ENCODE measurements around the gene CCL25. TPM values are rescaled to one million over a fixed set of nuclear protein-coding genes. Genes with fewer than 3 reads are reported as not detected.

The CCL25 gene
- total RNA-seq, 2 donors from 2014 or later: not detected

DNA sequence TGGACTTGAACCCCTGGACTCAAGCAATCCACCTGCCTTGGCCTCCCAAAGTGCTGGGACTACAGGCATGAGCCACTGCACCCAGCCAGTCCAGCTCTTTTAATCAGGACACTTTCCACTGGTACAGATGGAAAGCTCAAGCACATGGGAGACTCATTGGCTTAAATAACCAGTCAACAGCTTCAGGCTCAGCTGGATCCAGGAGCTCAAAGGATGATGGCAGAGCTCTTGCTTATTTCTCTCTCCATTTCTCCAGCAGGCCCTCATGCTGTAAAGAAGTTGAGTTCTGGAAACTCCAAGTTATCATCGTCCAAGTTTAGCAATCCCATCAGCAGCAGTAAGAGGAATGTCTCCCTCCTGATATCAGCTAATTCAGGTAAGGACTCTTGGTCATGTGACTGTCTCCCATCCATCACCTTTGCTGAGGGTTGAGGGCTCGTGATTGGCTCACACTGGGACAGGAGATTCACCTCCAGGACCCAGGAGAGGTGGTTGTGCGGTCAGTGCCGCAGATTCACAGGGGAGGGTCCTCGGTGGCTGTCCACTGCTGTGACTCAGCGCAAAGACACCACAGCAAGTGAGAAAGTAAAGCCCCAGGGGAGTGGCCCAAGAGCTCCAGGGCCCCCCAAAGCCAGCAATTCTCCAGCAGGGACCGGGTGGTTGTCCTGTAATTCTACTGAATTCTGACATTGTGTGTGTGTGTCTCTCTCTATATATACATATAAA is 5.1 kb downstream of the CCL25 start:
- TF ChIP-seq, protein P1, sequence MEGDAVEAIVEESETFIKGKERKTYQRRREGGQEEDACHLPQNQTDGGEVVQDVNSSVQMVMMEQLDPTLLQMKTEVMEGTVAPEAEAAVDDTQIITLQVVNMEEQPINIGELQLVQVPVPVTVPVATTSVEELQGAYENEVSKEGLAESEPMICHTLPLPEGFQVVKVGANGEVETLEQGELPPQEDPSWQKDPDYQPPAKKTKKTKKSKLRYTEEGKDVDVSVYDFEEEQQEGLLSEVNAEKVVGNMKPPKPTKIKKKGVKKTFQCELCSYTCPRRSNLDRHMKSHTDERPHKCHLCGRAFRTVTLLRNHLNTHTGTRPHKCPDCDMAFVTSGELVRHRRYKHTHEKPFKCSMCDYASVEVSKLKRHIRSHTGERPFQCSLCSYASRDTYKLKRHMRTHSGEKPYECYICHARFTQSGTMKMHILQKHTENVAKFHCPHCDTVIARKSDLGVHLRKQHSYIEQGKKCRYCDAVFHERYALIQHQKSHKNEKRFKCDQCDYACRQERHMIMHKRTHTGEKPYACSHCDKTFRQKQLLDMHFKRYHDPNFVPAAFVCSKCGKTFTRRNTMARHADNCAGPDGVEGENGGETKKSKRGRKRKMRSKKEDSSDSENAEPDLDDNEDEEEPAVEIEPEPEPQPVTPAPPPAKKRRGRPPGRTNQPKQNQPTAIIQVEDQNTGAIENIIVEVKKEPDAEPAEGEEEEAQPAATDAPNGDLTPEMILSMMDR (conservative IDR thresholded peaks at IDR 0.05): no peak
- H3K27me3 Mint-ChIP-seq (ENCODE audit: insufficient read depth): no peaks in the 10 kb centered on the region

DNA sequence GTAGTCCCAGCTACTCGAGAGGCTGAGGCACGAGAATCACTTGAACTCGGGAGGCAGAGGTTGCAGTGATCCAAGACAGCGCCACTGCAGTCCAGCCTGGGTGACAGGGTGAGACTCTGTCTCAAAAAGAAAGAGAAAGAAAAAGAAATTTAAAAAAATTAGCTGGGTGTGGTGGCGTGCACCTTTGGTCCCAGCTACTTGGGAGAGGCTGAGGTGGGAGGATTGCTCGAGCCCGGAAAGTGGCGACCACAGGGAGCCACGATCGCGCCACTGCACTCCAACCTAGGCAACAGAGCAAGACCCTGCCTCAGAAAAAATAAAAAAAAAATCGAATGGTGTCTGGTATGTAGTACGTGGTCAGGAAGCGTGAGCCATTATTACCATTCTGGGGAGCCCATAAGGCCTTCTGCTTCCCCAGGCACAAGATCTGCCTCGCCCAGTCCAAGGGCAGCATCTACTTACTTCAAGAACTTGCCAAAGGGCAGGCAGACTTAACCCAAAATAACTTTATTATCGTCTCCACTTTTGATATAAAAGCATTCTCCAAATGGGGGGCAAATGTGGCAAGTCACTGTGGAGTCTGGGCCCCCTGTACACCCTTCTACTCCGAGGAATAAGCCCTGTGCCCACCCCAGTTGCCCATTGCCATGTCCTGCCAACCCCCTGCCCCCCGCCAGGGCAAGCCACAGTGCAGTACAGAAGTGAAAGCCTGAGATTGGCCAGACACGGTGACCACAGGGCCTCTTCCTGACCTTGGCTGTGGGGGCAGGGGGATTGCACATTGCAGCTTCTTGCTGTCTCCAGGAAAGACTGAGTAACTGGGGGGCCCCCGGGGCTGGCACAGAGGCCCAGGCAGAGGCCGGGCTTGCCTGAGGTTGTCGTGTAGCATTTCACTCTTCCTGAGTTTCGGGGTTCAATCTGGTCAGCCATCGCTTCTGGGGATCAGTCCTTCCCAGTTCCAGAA is 12.6 kb downstream of the CCL25 start:
- Mint-ChIP-seq H3K36me3 (ENCODE audit: low read depth) (peaks cover 27% of the 10 kb centered on the region), H3K27ac (no peak overlapping the region), H3K4me3 (no peak overlapping the region), H3K27me3 (ENCODE audit: insufficient read depth) (no peaks in the 10 kb centered on the region), H3K4me1 (no peaks in the 10 kb centered on the region), H3K9me3 (peaks cover 10% of the 10 kb centered on the region)
- Histone ChIP-seq H3K27me3 (ENCODE audit: control insufficient read depth, insufficient read depth, low read length, poor library complexity, severe bottlenecking) (no peaks in the 10 kb centered on the region), H3K9ac (ENCODE audit: extremely low read depth, low read length, poor library complexity, severe bottlenecking) (no peak overlapping the region), H3K4me3 (ENCODE audit: low read length) (no peak overlapping the region), H3K9me3 (ENCODE audit: control insufficient read depth, low read length) (peaks cover 13% of the 10 kb centered on the region), H3K4me1 (ENCODE audit: control insufficient read depth, insufficient read depth, low read length) (no peaks in the 10 kb centered on the region), H3K36me3 (ENCODE audit: control insufficient read depth, insufficient read depth, low read length) (peaks cover 6% of the 10 kb centered on the region), H3K27ac (ENCODE audit: low read depth, low read length) (no peak overlapping the region)
- 91% methylated on average over 23 to 24 of the region's 24 CpGs for WGBS, 2 experiments (ENCODE audit: insufficient coverage in 1 of 2, insufficient read length in 1 of 2)
- TF ChIP-seq, protein P1 (conservative IDR thresholded peaks at IDR 0.05): no peak
- no peak for DNase-seq

More for the DNA sequence above, 5.1 kb downstream of the CCL25 start:
- Histone ChIP-seq H3K9ac (ENCODE audit: extremely low read depth, low read length, poor library complexity, severe bottlenecking) (no peak overlapping the region), H3K4me1 (ENCODE audit: control insufficient read depth, insufficient read depth, low read length) (no peaks in the 10 kb centered on the region), H3K4me3 (ENCODE audit: low read length) (no peak overlapping the region), H3K9me3 (ENCODE audit: control insufficient read depth, low read length) (no peaks in the 10 kb centered on the region), H3K36me3 (ENCODE audit: control insufficient read depth, insufficient read depth, low read length) (no peaks in the 10 kb centered on the region), H3K27ac (ENCODE audit: low read depth, low read length) (no peak overlapping the region), H3K27me3 (ENCODE audit: control insufficient read depth, insufficient read depth, low read length, poor library complexity, severe bottlenecking) (no peaks in the 10 kb centered on the region)
- Mint-ChIP-seq H3K36me3 (ENCODE audit: low read depth) (peaks cover 6% of the 10 kb centered on the region), H3K4me3 (no peak overlapping the region), H3K4me1 (peaks cover 8% of the 10 kb centered on the region), H3K27ac (no peak overlapping the region), H3K9me3 (no peaks in the 10 kb centered on the region)
- no peak for DNase-seq
- 82 to 94% methylated on average over 4 to 6 of the region's 7 CpGs for WGBS, 2 experiments (ENCODE audit: insufficient coverage in 1 of 2, insufficient read length in 1 of 2)

DNA sequence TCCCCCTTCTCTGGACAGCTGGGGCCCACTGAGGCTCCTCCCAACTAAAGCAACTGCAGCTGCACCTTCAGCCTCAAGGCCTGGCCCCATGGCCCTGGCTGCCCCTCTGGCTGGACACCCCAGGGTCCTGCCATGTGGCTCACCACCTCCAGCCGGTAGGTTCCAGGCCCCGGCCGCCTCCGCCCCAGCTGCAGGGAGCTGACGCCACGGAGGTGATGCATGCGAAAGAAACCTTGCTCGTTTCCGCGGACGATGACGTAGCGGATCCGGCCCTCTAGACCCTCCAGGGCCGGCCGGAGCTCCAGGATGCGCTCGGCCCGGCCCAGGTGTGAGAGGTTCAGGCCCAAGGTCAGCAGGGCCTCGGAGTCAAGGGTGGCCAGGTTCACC is 13.3 kb downstream of the CCL25 start:
- 87 to 97% methylated on average over 3 to 20 of the region's 20 CpGs for whole genome bisulfite sequencing, 2 experiments (ENCODE audit: insufficient coverage in 1 of 2, insufficient read length in 1 of 2)
- Histone ChIP-seq H3K4me1 (ENCODE audit: control insufficient read depth, insufficient read depth, low read length) (no peaks in the 10 kb centered on the region), H3K9ac (ENCODE audit: extremely low read depth, low read length, poor library complexity, severe bottlenecking) (no peak overlapping the region), H3K9me3 (ENCODE audit: control insufficient read depth, low read length) (peaks cover 20% of the 10 kb centered on the region), H3K4me3 (ENCODE audit: low read length) (no peak overlapping the region), H3K27ac (ENCODE audit: low read depth, low read length) (no peak overlapping the region), H3K27me3 (ENCODE audit: control insufficient read depth, insufficient read depth, low read length, poor library complexity, severe bottlenecking) (no peaks in the 10 kb centered on the region), H3K36me3 (ENCODE audit: control insufficient read depth, insufficient read depth, low read length) (peaks cover 9% of the 10 kb centered on the region)
- Mint-ChIP-seq H3K27ac (no peak overlapping the region), H3K9me3 (peaks cover 13% of the 10 kb centered on the region), H3K4me3 (no peak overlapping the region), H3K27me3 (ENCODE audit: insufficient read depth) (no peaks in the 10 kb centered on the region), H3K4me1 (no peaks in the 10 kb centered on the region), H3K36me3 (ENCODE audit: low read depth) (peaks cover 30% of the 10 kb centered on the region)
- no peak for DNase-seq
- TF ChIP-seq, protein P1 (conservative IDR thresholded peaks at IDR 0.05): no peak

Data from endodermal cell (in vitro differentiated cells).